CD4-positive, alpha-beta T cell (primary cell): ENCODE data around the gene EXO1. TPM values are rescaled to one million over a fixed set of nuclear protein-coding genes. Genes with fewer than 3 reads are reported as not detected.

Experiments used
- ATAC-seq: fragments of 200-7000 bp; cut with Tn5 transposase; one replicate; pipeline ENCODE4 v1.10.0; 2022; ENCODE audit warnings: mild to moderate bottlenecking; ENCODE audit not compliant: poor library complexity
- CTCF ChIA-PET: fragments of 350-600 bp; sonication (Branson Sonifier 250); formaldehyde crosslinking; loops from one replicate; lab custom pipeline; 2021; ENCODE audit warnings: antibody characterized with exemption, inconsistent platforms; lab: Charles Lee
- POLR2A ChIA-PET: fragments of 350-600 bp; sonication (Branson Sonifier 250); formaldehyde crosslinking; loops from one replicate; lab custom pipeline; 2021; ENCODE audit warnings: antibody characterized with exemption, inconsistent platforms; lab: Charles Lee
- DNase-seq, 14 experiments: peaks; one replicate each; pipeline ENCODE4 v3.0.0-alpha.2; 2013 to 2020; ENCODE audit warnings: mixed read lengths in 2 of 14
- H3K27ac ChIP-seq, 2 donors: one replicate each; pipeline versions ENCODE4 v1.5.1 to v1.7.0; 2013; ENCODE audit warnings: low read length in 2 of 2, low read depth in 1 of 2, mild to moderate bottlenecking in 1 of 2
- H3K27me3 ChIP-seq, 2 experiments: 1 replicate in 1 of 2; 2 replicates in 1 of 2; pipeline versions ENCODE4 v1.6.1 to v1.7.0; 2013; ENCODE audit warnings: low read length in 2 of 2, control low read depth in 1 of 2, mild to moderate bottlenecking in 1 of 2, moderate library complexity in 1 of 2; ENCODE audit not compliant: insufficient read depth in 2 of 2, control insufficient read depth in 1 of 2
- H3K36me3 ChIP-seq: one replicate; pipeline ENCODE4 v1.6.1; 2013; ENCODE audit warnings: low read length, control low read depth; ENCODE audit not compliant: insufficient read depth
- H3K4me1 ChIP-seq: one replicate; pipeline ENCODE4 v1.6.1; 2013; ENCODE audit warnings: low read length, control low read depth; ENCODE audit not compliant: insufficient read depth
- H3K4me3 ChIP-seq: one replicate; pipeline ENCODE4 v1.5.1; 2013; ENCODE audit warnings: mild to moderate bottlenecking, low read length, moderate library complexity
- H3K9me3 ChIP-seq, 2 experiments: 1 replicate in 1 of 2; 2 replicates in 1 of 2; pipeline versions ENCODE4 v1.6.1 to v1.7.0; 2013; ENCODE audit warnings: low read length in 2 of 2, mild to moderate bottlenecking in 2 of 2, control low read depth in 1 of 2, moderate library complexity in 1 of 2; ENCODE audit not compliant: control insufficient read depth in 1 of 2, insufficient read depth in 1 of 2
- H3K27ac Mint-ChIP-seq: one replicate; pipeline ENCODE4 v1.8.0; 2020; ENCODE audit warnings: mixed read lengths
- H3K27me3 Mint-ChIP-seq: one replicate; pipeline ENCODE4 v1.8.0; 2021; ENCODE audit warnings: mixed read lengths
- H3K36me3 Mint-ChIP-seq: one replicate; pipeline ENCODE4 v1.8.0; 2021; ENCODE audit warnings: low read depth, mixed read lengths
- H3K4me1 Mint-ChIP-seq: one replicate; pipeline ENCODE4 v1.8.0; 2021; ENCODE audit warnings: low read depth, mixed read lengths
- H3K4me3 Mint-ChIP-seq: one replicate; pipeline ENCODE4 v1.8.0; 2020; ENCODE audit warnings: mild to moderate bottlenecking, mixed read lengths
- H3K9me3 Mint-ChIP-seq: one replicate; pipeline ENCODE4 v1.8.0; 2020; ENCODE audit warnings: mixed read lengths
- intact Hi-C, 2 experiments: fragments of 100-400 bp; cut with DNase I in 1 of 2; cut with micrococcal nuclease in 1 of 2; formaldehyde crosslinking; loops; one replicate each; pipeline versions ENCODE4 v1.15.1 to v1.9.0; 2023 to 2025; cut with DNase I, micrococcal nuclease
- total RNA-seq, 174 experiments: library from RNA in 2 of 174; stranded (reverse) in 2 of 174; gene quantifications; one replicate each; pipeline ENCODE4 v1.2.3 and lab custom pipeline; 2021 to 2026
- TF ChIP-seq, protein P1 (sequence below): fragments of 200-600 bp; IDR thresholded peaks from one replicate; pipeline ENCODE4 v1.8.0; 2022; ENCODE audit warnings: antibody characterized with exemption, mild to moderate bottlenecking

The EXO1 gene
- total RNA-seq, 2 experiments from 2014 or later = 0.25 to 1.1 TPM

DNA sequence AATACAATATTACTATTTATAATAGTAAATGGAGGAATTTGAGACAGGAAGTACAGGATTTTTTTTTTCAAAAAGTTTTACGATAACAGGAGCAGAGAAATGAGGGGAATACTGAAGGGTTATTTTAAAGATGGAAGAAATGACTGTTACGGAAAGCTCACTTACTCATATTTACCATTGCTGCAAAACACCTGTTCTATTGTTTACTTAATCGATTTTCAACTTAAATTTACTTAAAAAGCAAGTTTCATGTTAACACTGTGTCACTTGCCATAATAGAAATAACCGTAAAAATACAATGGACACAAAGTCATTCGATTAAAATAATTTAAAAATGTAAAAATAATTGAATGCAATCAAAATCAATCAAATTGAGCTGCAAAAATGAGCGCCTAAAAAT is 3.4 kb upstream of the EXO1 start:
- H3K4me1 Mint-ChIP-seq = peaks cover 19% of the 10 kb centered on the region
- Histone ChIP-seq H3K27me3 (no peaks in the 10 kb centered on the region), H3K4me1 (peaks cover 12% of the 10 kb centered on the region), H3K36me3 (no peaks in the 10 kb centered on the region), H3K27ac (no peak overlapping the region), H3K9me3 (no peaks in the 10 kb centered on the region), H3K4me3 (no peak overlapping the region)
- no peak for DNase-seq
- ChIA-PET POLR2A (interaction anchor here (1.0 kb wide), 1 partner anchor 204 kb away, joined by 3 read pairs; the partner anchor contains the start of genes CHML and OPN3), CTCF (no interaction called here)
- H3K4me3 Mint-ChIP-seq = no peak overlapping the region
- H3K36me3 Mint-ChIP-seq = no peaks in the 10 kb centered on the region
- H3K9me3 Mint-ChIP-seq = no peaks in the 10 kb centered on the region
- TF ChIP-seq, protein P1, sequence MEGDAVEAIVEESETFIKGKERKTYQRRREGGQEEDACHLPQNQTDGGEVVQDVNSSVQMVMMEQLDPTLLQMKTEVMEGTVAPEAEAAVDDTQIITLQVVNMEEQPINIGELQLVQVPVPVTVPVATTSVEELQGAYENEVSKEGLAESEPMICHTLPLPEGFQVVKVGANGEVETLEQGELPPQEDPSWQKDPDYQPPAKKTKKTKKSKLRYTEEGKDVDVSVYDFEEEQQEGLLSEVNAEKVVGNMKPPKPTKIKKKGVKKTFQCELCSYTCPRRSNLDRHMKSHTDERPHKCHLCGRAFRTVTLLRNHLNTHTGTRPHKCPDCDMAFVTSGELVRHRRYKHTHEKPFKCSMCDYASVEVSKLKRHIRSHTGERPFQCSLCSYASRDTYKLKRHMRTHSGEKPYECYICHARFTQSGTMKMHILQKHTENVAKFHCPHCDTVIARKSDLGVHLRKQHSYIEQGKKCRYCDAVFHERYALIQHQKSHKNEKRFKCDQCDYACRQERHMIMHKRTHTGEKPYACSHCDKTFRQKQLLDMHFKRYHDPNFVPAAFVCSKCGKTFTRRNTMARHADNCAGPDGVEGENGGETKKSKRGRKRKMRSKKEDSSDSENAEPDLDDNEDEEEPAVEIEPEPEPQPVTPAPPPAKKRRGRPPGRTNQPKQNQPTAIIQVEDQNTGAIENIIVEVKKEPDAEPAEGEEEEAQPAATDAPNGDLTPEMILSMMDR = no peak
- H3K27me3 Mint-ChIP-seq = no peaks in the 10 kb centered on the region
- intact Hi-C loops = loop anchor here in 1 of 2 experiments (5.0 kb wide), 1 partner anchor 237 kb away; no protein-coding TSS in a partner anchor
- ATAC-seq = no peak
- H3K27ac Mint-ChIP-seq = no peak overlapping the region

GRCh38 chr1:241846375-241846774 is 1.6 kb upstream of the EXO1 start:
- H3K27me3 ChIP-seq = no peaks in the 10 kb centered on the region
- DNase-seq (no peak), ATAC-seq (no peak)
- Mint-ChIP-seq H3K4me1 (peaks cover 19% of the 10 kb centered on the region), H3K36me3 (no peaks in the 10 kb centered on the region), H3K27ac (no peak overlapping the region), H3K9me3 (no peaks in the 10 kb centered on the region), H3K4me3 (peak overlapping the region; percentile 2), H3K27me3 (no peaks in the 10 kb centered on the region)
- intact Hi-C loops = loop anchor here (2.0 to 5.0 kb wide), 5 partner anchors 219 to 1416 kb away; partner anchors contain the start of gene FH (in 2 of the 2)
- TF ChIP-seq, protein P1 = no peak
- no peaks in the 10 kb centered on the region for H3K36me3 ChIP-seq
- no peak overlapping the region for H3K4me3 ChIP-seq
- H3K9me3 ChIP-seq = no peaks in the 10 kb centered on the region
- peaks cover 12% of the 10 kb centered on the region for H3K4me1 ChIP-seq
- H3K27ac ChIP-seq = no peak overlapping the region
- POLR2A ChIA-PET = interaction anchor here (1.1 to 1.9 kb wide), 2 partner anchors 169 to 327 kb away, joined by 3 to 4 read pairs; partner anchors contain the start of gene FH
- CTCF ChIA-PET = no interaction called here

GRCh38 chr1:241846862-241847539 is 1.0 kb upstream of the EXO1 start:
- H3K4me1 ChIP-seq = peaks cover 12% of the 10 kb centered on the region
- H3K36me3 ChIP-seq = no peaks in the 10 kb centered on the region
- Mint-ChIP-seq H3K4me1 (peaks cover 19% of the 10 kb centered on the region), H3K36me3 (no peaks in the 10 kb centered on the region), H3K9me3 (no peaks in the 10 kb centered on the region), H3K27ac (peak overlapping the region; percentile 99), H3K4me3 (peak overlapping the region; percentile 99), H3K27me3 (no peaks in the 10 kb centered on the region)
- no peaks in the 10 kb centered on the region for H3K9me3 ChIP-seq
- ChIA-PET CTCF (interaction anchor here (0.6 to 1.1 kb wide), 2 partner anchors 10 to 207 kb away, joined by 3 read pairs; partner anchors contain the start of genes CHML and OPN3), POLR2A (interaction anchor here (1.1 to 1.9 kb wide), 7 partner anchors 20 to 327 kb away, joined by 3 to 5 read pairs (median 4); partner anchors contain the start of genes CHML, FH and OPN3)
- no peaks in the 10 kb centered on the region for H3K27me3 ChIP-seq
- peak overlapping the region; percentile 98 for H3K4me3 ChIP-seq
- intact Hi-C loops = loop anchor here (2.0 to 5.0 kb wide), 5 partner anchors 220 to 1415 kb away; partner anchors contain the start of gene FH (in 2 of the 2)
- DNase-seq (no peak), ATAC-seq (no peak)
- TF ChIP-seq, protein P1 = no peak
- peak overlapping the region; percentile 95 to 100 for H3K27ac ChIP-seq
